NCI-H748 (cell line): ENCODE data around the gene SIM2.

Experiments
- DNase-seq: peaks from one replicate; lab custom pipeline; 2025; ENCODE audit not compliant: unreplicated experiment; lab: John Stamatoyannopoulos, UW

The SIM2 gene

GRCh38 chr21:36699546-36700294 is 805 bp downstream of the SIM2 start:
- DNase-seq: peak; percentile 48

GRCh38 chr21:36700295-36700970 is 1.5 kb downstream of the SIM2 start:
- DNase-seq: no peak

DNA sequence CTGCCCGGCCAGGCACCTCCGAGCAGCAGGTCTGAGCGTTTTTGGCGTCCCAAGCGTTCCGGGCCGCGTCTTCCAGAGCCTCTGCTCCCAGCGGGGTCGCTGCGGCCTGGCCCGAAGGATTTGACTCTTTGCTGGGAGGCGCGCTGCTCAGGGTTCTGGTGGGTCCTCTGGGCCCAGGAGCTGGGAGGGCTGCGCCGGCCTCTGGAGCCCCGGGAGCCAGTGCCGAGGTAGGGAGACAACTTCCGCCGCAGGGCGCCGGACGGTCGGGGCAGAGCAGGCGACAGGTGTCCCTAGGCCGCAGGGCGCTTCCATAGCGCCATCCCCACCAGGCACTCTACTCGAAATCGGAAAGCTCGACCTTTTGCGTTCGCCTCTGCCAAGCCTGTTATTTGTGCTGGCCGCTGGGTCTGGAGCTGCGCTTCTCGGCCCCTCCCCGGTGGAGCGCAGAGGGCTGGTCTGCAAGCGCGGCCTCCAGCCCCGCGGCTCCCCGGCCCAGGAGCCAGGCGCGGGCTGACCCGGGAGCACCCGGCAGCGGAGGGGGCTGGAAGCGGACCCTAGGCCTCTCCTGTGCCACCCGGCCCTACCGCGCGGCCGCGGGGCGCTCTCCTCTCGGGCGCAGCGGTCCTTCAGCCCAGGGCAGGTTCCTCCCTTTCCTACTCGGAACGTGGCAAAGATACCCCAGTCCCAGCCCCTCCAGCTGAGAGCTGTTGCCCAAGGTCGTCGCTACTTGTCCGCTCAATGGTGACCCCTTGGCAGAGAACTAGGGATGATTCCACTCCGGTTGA is 2.2 kb downstream of the SIM2 start:
- no peak for DNase-seq

- no peak for DNase-seq
Measured at GRCh38 chr21:36701756-36702621, 3.1 kb downstream of the SIM2 start.

DNA sequence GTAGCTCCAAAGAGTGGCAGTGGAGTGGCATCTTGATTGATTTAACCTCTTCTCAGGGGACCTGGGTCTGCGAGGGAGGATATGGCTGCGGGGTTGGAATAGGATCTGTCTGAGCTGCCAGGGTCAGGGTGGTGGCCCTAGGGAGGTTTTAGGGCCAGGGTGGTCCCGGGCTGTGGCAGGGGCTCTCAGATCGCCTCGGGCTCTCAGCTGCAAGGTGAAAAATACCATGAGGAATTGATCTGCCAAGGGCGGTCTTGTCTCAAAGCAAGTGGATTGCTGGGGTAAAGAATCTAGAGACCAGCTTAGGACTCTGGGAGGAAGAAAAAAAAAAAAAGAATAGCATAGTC is 3.7 kb downstream of the SIM2 start:
- no peak for DNase-seq

GRCh38 chr21:36703123-36703522 is 4.2 kb downstream of the SIM2 start:
- DNase-seq: no peak

- no peak for DNase-seq
Measured at GRCh38 chr21:36703626-36704280, 4.8 kb downstream of the SIM2 start.

- DNase-seq: no peak
Measured at GRCh38 chr21:36704281-36704957, 5.5 kb downstream of the SIM2 start.

DNA sequence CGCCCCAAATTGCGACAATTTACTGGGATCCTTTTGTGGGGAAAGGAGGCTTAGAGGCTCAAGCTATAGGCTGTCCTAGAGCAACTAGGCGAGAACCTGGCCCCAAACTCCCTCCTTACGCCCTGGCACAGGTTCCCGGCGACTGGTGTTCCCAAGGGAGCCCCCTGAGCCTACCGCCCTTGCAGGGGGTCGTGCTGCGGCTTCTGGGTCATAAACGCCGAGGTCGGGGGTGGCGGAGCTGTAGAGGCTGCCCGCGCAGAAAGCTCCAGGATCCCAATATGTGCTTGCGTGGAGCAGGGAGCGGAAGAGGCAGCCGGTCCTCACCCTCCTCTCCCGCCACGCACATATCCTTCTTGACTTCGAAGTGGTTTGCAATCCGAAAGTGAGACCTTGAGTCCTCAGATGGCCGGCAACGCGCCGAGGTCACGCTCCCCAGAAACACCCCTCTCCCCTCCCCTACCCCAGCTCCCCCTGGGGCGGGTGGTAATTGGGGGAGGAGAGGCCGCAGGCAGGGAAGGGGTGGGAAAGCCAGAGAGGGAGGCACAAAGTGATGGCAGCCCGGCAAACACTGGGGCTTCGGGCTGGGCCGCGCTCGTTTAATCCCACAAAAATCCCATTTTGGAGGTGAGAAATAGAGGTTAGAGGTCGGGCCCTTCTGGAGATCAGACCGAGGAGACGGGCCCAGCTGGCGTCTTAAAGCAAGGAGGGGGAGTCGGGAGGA is 6.2 kb downstream of the SIM2 start:
- DNase-seq: no peak

DNA sequence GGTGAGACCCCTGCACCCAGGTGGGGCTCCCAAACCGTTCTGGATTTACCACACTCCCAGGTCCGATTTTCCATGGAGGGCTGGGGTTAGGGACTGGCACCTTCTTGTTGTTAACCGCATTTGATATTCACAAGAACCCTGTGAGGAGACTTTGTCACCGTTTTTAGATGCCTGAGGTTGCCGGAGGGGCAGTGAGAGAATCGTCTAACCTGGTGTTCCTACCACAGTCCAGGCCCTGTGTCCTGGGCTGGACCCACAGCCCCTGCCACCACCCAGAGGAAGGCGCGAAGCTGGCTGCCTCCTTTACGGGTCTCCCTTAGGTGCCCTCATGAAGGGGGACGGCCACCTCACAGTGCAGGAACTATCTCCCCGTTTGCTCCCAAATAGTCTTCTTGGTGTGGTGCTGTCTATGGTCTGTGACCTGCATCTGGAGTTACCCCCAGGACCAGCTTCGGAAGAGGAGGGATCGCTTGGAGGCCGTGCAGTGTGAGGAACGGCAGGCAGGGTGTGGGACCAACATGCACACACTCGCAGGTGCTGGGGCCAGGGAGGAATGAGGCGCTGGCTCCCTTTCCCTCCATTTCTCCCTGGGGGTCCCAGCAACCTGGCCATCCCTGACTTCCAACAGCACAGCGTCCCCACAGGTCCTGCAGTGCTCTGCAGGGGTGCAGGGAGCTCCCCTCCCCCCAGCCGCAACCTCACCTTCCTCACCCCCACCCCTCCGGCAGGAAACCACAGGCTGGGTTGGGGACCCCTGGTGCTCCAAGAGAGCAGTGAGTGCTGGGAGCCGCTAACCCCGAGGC is 7.0 kb downstream of the SIM2 start:
- DNase-seq: no peak

GRCh38 chr21:36706482-36706852 is 7.6 kb downstream of the SIM2 start:
- no peak for DNase-seq

GRCh38 chr21:36706951-36707762 is 8.2 kb downstream of the SIM2 start:
- no peak for DNase-seq

GRCh38 chr21:36707763-36708285 is 8.9 kb downstream of the SIM2 start:
- DNase-seq: no peak

- no peak for DNase-seq
Measured at GRCh38 chr21:36708286-36709029, 9.5 kb downstream of the SIM2 start.

DNA sequence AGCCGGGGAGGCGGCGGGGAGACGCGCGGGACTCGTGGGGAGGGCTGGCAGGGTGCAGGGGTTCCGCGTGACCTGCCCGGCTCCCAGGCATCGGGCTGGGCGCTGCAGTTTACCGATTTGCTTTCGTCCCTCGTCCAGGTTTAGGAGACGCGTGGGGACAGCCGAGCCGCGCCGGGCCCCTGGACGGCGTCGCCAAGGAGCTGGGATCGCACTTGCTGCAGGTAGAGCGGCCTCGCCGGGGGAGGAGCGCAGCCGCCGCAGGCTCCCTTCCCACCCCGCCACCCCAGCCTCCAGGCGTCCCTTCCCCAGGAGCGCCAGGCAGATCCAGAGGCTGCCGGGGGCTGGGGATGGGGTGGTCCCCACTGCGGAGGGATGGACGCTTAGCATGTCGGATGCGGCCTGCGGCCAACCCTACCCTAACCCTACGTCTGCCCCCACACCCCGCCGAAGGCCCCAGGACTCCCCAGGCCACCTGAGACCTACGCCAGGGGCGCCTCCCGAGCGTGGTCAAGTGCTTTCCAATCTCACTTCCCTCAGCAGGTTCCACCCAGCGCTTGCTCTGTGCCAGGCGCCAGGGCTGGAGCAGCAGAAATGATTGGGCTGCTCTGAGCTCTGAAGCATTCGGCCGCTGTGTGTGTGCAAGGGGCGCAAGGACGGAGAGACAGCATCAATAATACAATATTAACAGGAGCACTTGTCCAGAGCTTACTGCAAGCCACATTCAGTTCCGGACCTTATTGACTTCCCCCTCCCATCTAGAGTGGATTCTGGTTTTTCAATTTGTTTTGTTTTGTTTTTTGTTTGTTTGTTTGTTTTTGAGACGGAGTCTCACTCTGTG is 10.3 kb downstream of the SIM2 start:
- peak; percentile 34 for DNase-seq
